Endothelial cell of umbilical vein (primary cell): ENCODE data around the gene ASB14.
A peak's percentile ranks its signal among the peaks of the same experiment; 100 is the strongest.

Experiments
- CTCF ChIP-seq, 2 donors: IDR thresholded peaks; 1 replicate in 1 of 2; 2 replicates in 1 of 2; pipeline ENCODE4 v1.5.1; 2011; ENCODE audit warnings: low read length in 2 of 2, mild to moderate bottlenecking in 2 of 2, moderate library complexity in 2 of 2, control low read depth in 1 of 2, inconsistent platforms in 1 of 2, low read depth in 1 of 2; ENCODE audit not compliant: insufficient read depth in 1 of 2; ENCODE audit errors: extremely low read depth in 1 of 2
- EZH2 ChIP-seq: IDR thresholded peaks from 2 replicates; pipeline ENCODE4 v1.6.1; 2012; ENCODE audit warnings: borderline replicate concordance, low read depth, mild to moderate bottlenecking, moderate library complexity, low read length, inconsistent platforms; ENCODE audit not compliant: severe bottlenecking
- FOS ChIP-seq: IDR thresholded peaks from 2 replicates; pipeline ENCODE4 v1.6.1; 2011; ENCODE audit warnings: mild to moderate bottlenecking, low read length, moderate library complexity, borderline replicate concordance; ENCODE audit not compliant: insufficient read depth
- GATA2 ChIP-seq: IDR thresholded peaks from 2 replicates; pipeline ENCODE4 v1.7.0; 2011; ENCODE audit warnings: low read depth, mild to moderate bottlenecking, moderate library complexity, mixed read lengths, low read length; ENCODE audit not compliant: insufficient read length, insufficient read depth
- MAX ChIP-seq: IDR thresholded peaks from 2 replicates; pipeline ENCODE4 v1.6.1; 2011; ENCODE audit not compliant: insufficient read depth, insufficient read length
- POLR2A ChIP-seq: IDR thresholded peaks from 2 replicates; pipeline ENCODE4 v1.6.1; 2012; ENCODE audit warnings: low read depth, mild to moderate bottlenecking, control low read depth, low read length
- POLR2AphosphoS5 ChIP-seq: IDR thresholded peaks from 2 replicates; pipeline ENCODE4 v1.6.1; 2012; ENCODE audit warnings: low read depth, mild to moderate bottlenecking, control low read depth, low read length, moderate library complexity; ENCODE audit not compliant: insufficient read depth

- TF ChIP-seq GATA2 (no peak), EZH2 (no peak), POLR2A (no peak), CTCF (IDR thresholded peaks at IDR 0.05; ENCODE audit: extremely low read depth in 1 of 2, insufficient read depth in 1 of 2, low read depth in 1 of 2, low read length in 2 of 2) (no peak), POLR2AphosphoS5 (no peak), FOS (peak; percentile 49), MAX (no peak)
Measured at GRCh38 chr3:57298041-57298440, 5.6 kb upstream of the ASB14 start.
